PFSK-1 (cell line): ENCODE data around the gene LCN1.

Experiments
- POLR2AphosphoS5 ChIP-seq: IDR thresholded peaks from 2 replicates; pipeline ENCODE4 v1.6.1; 2012; ENCODE audit warnings: low read depth, mild to moderate bottlenecking, control low read depth, low read length, moderate library complexity
- TF ChIP-seq, protein P1 (sequence below), 2 experiments: IDR thresholded peaks; 2 replicates each; pipeline versions ENCODE4 v1.6.1 to v1.8.0; 2011 to 2012; ENCODE audit warnings: low read depth in 2 of 2, low read length in 2 of 2, control low read depth in 1 of 2, inconsistent platforms in 1 of 2, mild to moderate bottlenecking in 1 of 2, moderate library complexity in 1 of 2; ENCODE audit not compliant: insufficient read depth in 1 of 2

DNA sequence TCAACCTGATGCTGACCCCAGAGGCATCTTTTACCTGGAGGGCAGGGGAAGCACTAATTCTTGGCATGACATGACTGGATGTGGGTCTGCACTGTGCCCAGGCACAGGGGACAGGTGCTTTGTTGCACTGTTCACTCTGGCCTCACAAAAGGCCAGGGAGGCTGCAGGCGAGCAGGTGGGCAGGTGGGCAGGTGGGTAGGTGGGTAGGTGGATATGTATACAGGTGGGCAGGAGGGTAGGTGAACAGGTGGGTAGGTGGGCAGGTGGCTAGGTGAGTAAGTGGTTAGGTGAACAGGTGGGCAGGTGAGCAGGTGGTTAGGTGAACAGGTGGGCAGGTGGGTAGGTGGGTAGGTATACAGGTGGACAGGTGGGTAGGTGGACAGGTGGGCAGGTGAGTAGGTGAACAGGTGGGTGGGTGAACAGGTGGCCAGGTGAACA lies 41.8 kb downstream of the LCN1 start:
- TF ChIP-seq, protein P1, sequence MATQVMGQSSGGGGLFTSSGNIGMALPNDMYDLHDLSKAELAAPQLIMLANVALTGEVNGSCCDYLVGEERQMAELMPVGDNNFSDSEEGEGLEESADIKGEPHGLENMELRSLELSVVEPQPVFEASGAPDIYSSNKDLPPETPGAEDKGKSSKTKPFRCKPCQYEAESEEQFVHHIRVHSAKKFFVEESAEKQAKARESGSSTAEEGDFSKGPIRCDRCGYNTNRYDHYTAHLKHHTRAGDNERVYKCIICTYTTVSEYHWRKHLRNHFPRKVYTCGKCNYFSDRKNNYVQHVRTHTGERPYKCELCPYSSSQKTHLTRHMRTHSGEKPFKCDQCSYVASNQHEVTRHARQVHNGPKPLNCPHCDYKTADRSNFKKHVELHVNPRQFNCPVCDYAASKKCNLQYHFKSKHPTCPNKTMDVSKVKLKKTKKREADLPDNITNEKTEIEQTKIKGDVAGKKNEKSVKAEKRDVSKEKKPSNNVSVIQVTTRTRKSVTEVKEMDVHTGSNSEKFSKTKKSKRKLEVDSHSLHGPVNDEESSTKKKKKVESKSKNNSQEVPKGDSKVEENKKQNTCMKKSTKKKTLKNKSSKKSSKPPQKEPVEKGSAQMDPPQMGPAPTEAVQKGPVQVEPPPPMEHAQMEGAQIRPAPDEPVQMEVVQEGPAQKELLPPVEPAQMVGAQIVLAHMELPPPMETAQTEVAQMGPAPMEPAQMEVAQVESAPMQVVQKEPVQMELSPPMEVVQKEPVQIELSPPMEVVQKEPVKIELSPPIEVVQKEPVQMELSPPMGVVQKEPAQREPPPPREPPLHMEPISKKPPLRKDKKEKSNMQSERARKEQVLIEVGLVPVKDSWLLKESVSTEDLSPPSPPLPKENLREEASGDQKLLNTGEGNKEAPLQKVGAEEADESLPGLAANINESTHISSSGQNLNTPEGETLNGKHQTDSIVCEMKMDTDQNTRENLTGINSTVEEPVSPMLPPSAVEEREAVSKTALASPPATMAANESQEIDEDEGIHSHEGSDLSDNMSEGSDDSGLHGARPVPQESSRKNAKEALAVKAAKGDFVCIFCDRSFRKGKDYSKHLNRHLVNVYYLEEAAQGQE (IDR thresholded peaks at IDR 0.05; ENCODE audit: insufficient read depth in 1 of 2, low read depth in 2 of 2, low read length in 2 of 2) = no peak
- TF ChIP-seq POLR2AphosphoS5 = no peak
